Measurements from ENCODE around the gene TBC1D22B.
"Not testable (repeated sequence)": the region's sequence is repeated elsewhere in the genome, so short reads cannot be mapped to it uniquely, and the experiment has no call there.

Gene TBC1D22B

DNA sequence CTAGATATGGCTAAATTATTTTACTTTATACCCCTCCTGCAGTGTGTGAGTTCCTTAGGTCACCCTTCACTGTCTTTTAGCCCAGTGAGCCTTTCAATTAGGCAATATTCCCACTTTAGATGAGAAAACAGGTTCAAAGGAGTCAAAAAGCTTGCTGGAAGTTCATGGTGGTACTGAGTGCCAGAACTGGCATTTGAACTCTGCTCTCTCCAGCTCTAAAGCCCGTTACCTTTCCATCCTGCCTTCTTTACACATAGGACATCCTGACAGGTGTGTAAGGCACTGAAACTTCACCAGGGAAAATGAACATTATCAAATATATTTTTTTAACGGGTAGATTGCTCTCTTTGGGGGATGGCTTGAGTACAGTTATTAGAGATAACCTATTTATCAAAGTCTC is 11.5 kb downstream of the TBC1D22B start:
- no peak for DNase-seq

DNA sequence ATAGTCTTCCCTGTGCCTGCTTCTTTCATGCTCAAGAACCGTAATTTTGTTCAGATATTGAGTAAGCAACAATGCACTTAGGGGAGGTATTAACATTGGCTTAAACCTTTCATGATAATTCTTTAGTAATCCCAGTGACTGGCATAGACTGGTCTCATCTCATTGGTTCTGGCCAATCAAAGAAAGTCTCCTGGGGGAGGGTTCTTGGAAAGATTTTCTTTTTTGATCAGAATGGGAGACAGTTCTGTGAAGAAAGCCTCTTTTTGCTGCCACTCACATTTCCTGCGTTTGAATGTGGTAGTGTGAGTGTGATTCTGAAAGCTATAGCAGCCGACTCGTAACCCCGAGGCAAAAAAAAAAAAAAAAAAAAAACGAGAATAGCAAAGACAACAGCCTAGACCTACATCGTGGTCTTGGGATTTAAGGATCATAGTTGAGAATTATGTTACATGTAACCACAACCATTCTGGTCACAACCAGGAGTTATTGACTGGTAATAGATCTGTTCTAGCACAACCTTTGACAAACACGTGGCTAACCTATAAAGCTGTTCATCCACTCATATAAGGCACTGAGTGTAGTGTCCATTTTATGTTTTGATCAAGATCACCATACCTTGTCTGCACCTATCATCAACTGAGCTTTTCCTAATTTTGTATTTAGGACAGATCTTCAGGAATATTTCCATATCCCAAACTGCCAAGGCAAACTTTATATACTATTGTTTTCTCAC is 15.4 kb downstream of the TBC1D22B start:
- no peak for DNase-seq

DNA sequence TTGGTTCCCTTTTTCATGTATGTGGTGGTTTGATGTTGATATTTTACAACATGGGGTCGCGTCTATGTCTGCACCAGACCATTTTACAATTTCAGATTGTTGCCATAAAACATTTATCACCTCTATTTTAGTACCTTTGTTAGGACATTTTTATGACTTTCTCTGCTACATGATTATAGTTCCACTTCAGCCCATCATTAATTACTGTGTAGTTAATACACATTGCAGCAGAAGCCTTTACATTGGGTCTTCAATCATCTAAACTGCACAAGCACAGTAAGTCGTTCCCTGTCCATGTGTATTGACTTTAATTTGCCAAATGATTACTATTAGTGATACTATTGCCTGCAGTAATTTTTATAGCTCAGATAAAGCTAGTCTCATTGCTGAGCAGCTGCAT is 16.1 kb downstream of the TBC1D22B start:
- no peak for DNase-seq

DNA sequence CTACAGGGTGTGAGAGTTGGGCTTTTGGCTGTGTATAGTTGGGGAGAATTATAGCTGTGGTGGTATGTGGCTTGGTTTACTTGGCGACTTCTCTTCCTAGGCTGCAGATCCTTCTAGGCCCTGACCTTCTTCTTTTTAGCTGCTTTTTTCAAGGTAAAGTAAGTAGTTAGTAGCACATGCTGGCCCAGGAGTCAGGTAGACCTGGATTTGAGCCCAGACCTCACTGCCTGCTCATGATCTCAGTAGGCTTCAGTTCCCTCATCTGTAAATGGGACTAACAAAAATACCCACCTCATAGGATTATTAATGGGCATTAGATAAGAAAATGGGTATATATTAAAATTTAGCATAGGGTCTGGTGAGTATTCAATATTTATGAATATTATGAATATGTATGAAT is 17.8 kb downstream of the TBC1D22B start:
- no peak for DNase-seq

DNA sequence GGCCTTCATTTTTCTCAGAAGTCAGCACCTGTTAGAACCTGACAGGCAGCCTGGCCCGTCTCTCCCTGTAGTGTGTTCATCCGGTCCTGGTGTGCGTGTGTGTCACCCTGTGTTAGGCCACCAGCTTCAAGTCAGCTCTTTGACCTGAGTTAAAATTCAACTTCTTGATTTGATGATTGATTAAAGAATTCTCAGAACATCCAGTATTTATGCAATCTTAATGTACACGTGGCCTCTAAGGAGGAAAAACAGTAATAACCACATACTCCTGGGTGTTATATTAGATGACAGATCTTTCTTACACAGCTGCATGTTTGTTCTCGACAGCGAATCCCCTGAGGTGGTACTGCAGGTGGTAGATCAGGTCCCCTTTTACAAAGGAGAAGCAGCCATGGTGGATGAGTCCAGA is 19.4 kb downstream of the TBC1D22B start:
- DNase-seq: no peak

DNA sequence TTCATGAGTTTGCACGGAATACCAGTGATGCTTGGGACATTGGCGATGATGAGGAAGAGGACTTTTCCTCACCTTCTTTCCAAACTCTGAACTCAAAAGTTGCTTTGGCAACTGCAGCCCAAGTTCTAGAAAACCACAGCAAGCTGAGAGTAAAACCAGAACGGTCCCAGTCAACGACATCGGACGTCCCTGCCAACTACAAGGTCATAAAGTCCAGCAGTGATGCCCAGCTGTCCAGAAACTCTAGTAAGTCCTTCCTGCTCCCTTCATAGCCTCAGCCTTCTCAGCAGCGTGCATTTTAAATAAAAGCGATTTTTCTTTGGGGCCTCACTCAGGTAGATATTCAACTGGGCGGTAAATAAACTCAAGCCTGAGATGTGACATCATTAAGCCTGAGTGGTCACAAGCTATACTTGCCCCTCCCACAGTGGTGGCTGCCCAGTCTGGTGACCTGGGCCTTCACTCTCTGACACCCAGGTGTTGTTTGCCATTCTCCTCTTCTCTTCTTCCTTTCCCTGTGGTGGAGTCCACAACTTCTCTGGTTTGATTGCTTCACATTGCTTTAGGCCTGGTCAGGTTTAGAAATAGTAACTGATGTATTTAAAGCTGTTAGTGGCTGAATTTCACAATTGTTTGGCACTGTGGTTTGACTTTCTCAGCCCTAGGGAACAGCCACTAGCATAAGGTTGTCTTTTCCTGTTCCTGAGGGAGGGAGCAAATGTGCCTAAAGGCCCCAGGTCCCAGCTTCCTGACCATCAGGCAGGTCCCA is 22.0 kb downstream of the TBC1D22B start:
- no peak for DNase-seq

DNA sequence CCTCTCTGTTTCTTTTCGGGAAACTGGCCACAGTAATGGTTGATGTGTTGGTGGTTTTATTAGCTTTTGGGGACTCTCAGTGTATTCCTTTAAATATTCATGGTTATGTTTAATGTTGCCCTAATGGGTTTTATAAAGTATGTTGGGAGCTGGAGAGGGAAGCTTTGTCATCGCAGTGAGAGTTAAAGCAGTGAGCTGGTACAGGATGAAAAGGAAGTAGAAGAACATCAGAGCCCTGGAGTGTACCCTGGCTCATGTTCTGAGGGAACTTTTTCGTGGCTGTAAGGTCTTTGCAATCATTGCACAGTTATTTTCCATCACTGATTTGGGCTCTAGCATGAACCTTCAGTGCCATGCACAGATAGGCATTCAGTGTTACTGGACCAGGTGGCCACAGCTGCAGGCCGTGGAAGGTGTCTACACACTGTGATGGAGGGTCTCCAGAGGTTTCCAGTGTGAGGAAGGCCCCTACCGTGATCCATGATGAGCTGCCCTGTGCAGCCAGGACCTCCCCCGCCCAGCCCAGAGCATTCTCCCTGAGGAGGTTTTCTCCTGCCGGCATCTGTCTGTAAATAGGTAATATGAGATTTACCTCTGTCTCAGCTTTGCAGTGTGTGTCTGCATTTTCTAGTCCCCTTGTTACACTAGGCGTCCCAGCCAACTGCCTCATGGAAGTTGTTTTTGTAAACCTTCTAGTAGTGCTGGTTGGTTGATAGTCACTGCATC is 22.8 kb downstream of the TBC1D22B start:
- DNase-seq: no peak

DNA sequence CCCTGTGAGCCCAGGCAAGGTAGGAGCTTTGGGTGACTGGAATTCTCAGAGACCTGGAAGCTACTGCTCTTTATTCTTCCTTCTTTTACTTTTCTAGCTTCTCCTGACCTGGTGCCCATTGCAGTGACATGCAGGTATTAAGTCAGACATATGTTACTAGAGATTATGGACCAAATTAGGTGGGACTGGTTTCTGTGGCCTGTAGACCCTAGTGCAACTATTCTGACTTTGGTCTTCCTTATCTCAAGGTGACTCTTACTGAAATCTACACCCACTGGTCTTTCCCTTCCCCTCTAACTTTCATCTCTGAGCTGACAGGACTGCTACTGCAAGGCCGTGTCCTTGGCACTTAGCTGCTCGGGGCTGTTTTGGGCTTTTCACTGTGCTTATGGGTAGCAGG is 24.8 kb downstream of the TBC1D22B start:
- no peak for DNase-seq

DNA sequence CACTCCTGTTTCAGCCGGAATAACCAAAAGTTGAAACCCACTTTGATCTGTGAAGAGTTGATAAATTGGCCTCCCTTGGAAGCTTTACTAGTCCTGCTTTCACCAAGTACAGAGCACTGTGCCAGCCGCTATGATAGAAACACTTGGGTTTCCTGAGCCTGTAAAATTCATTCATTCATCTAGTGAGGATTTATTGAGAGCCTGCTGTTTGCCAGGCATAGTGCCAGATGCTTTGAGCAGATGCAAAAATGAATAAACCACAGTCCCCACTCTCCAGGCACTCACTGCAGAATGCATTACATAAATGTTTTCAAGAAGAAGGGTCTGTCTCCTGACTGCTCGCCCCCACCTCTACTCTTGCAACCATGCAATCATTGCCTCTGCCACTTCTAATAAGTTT is 25.7 kb downstream of the TBC1D22B start:
- no peak for DNase-seq

DNA sequence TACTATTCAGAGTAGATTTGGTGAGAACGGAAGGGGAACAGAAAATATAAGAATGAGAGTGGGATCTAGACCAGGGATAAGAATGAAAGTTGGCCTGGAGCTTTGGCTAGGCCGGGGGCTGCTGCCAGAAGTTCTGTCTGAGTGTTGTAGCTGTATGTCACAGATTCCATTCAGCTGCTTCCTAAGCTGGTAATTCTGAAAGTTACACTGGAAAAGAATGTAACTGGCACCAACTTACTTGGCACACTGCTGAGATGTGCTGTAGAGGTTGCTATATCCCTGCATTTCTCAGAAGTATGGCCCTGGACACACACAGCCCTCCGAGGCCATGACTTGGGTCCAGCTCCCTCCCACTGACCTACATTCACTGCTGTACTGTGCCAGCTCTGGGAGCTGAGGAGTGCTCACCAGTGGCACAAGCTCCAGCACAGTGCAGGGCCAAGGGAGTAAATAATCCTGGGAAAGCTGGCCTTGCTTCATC is 26.1 kb downstream of the TBC1D22B start:
- DNase-seq: no peak

DNA sequence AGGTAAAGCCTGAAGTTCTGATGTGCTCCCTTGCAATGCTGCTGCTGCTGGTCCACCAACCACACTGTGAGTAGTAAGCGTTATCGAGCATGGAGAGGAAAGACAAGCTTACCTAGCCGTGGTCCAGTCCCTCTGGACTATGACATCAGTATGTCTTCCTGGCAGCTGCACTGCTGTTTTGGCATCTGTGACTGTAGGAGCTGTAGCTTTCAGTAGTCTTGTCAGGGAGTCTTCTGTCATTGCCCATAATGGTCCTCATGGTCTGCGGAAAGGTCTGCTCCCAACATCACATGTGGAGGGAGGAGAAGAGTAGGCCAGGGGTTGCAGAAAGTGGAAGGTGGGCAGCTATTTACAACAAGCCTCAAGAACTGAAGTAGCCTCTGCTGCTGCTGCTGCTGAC is 27.2 kb downstream of the TBC1D22B start:
- no peak for DNase-seq

DNA sequence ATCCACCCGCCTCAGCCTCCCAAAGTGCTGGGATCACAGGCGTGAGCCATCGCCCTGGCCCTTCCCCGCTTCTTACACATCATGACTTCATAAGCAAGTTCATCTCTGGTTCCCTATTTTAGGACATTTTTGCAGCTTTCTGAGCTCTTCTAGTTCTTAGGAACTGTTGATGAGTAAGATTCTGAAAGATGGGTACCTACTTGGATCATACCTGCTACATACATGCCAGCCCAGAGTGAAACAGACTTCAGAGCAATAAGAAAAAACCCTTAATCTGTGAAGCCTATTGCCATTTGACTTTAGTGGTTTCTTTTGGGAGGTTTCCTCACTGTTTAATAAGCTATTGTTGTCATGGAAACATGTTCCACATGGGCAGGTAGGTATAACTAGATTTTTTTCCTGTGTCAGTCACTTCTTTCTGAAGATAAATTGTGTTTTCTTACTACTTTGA is 28.3 kb downstream of the TBC1D22B start:
- no peak for DNase-seq

DNA sequence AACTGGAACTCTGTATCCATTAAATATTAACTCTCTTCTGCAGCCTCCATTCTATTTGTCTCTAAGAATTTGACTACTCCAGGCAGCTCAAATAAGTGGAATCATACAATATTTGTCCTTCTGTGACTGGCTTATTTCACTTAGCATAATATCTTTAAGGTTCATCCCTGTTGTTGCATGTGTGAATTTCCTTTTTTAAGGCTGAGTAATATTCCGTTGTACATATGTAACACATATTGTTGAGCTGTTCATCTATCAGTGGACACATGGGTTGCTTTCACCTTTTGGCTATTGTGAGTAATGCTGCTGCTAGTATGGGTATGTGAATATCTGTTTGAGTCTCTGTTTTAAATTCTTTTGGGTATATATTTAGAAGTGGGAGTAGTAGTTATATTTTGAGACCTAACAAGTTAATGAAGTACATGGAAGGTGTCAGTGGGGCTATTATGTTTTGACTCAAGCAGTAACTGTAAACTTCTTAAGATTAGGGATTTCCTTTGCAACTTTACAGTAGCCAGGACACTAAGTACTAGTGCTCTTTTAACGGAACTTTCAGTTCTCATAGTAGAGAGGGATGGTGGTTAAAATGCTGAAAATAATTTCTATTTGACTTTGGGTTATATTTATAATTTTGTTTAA is 30.1 kb downstream of the TBC1D22B start:
- DNase-seq: no peak

DNA sequence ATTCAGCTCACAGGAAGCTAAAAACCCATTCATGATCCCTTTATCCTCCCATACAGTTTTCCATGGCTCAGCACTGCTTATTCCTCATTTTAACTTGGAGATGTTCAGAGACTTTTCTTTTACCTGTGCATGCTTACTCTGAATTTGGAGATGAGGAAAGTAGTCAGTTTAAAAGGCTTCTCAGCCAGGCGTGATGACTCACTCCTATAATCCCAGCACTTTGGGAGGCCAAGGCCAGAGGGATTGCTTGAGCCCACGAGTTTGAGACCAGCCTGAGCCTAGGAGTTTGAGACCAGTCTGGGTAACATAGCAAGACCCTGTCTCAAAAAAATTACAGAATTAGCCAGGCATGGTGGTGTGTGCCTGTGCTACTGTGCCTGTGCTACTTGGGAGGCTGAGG is 30.7 kb downstream of the TBC1D22B start:
- no peak for DNase-seq

DNA sequence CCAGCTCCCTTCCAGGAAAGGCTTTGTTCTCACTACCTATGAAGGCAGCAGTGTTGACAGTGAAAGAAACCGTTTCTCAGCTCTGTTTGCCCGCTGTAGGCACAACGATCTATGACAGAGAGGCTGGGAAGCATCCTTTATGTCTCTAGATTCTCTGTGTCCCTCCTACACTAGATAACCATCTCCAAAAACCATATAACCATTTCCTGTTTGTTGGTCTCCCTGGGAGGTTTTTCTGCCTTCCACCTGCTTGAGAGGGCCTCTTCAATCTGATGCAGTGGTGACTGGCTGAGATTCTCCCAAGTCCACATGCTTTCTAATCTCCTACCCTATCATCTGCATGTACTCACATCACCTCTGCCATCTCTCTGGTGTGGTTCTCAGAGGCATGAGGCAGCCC is 32.4 kb downstream of the TBC1D22B start:
- DNase-seq: no peak

DNA sequence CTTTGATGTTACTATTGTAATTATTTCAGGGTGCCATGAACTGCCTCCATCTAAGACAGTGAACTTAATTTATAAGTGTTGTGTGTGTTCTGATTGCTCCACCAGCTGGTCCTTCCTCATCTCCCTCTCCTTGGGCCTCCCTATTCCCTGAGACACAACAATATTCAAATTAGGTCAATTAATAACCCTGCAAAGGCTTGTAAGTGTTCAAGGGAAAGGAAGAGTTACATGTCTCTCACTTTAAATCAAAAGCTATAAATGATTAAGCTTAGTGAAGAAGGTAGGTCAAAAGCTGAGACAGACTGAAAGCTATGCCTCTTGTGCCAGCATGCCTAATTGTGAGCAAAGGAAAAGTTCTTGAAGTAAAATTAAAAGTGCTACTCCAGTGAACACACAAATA is 35.9 kb downstream of the TBC1D22B start:
- no peak for DNase-seq

DNA sequence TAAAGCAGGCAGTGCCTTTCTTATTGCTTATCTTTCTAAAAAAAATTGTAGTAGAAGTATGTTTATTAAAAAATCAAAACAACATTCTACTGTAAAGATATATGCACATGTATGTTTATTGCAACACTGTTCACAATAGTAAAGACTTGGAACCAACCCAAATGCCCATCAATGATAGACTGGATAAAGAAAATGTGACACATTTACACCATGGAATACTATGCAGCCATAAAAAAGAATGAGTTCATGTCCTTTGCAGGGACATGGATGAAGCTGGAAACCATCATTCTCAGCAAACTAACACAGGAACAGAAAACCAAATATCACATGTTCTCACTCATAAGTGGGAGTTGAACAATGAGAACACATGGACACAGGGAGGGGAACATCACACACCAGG is 40.1 kb downstream of the TBC1D22B start:
- not testable (repeated sequence) for DNase-seq

DNA sequence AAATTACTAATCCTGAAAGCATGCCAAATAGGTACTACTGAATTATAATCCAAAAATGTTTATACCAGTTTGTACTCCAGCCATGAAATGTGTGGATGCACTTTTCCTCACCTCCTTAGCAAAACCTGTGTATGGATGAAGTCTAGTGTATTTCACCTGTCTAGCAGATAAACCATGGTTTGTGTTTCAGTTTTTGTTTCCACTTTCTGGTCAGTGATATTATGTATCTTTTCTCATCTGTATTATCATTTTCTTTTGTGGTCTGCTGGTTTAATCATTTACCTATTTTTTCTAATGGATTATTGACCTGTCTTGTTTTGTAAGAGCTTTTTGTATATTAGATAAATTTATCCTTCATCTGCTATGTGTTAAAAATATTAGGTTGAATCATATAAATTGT is 41.4 kb downstream of the TBC1D22B start:
- no peak for DNase-seq

DNA sequence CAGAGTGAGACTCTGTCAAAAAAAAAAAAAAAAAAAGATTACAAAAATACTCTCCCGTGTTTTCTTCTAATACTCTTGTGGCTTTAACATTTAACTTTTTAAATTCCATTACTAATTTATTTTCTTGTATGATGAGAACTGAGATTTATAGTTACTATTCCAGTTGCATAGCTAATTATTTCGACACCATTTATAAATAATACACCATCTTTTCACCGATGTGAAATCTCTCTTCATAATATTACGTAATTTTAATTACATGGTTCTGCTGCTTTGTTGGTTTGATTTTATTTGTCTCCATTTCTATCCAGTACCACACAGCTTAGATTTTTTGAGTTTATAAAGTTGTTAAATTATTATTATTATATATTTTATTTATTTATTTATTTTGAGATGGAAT is 42.4 kb downstream of the TBC1D22B start:
- DNase-seq: no peak

DNA sequence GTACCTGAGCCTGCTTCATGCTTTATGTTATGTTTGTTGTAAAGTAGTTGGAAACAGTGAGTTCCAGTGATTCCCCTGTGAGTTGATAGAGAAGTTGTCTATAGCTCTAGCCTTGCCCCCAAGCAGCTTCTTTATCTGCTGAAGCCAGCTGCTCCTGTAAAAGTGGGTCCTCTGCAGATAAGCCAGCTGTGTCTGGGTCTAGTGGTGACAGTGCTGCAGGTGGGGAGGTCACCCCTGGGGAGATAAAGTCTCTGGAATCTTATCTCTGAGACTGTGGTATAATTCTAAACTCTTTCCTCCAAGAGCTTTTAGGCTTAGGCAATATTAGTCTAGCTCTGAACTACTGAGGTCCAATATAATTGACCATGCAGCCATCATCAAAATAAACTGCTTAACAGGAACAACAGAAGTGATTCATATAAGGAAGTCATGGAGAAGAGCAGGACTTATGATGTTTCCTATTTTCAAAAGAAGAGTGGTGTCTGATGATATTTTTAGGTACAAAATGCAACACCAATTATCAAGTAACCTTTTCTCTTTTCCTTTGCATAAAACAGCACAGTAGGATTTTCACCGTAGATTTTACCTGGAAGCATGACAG is 44.6 kb downstream of the TBC1D22B start:
- no peak for DNase-seq

DNA sequence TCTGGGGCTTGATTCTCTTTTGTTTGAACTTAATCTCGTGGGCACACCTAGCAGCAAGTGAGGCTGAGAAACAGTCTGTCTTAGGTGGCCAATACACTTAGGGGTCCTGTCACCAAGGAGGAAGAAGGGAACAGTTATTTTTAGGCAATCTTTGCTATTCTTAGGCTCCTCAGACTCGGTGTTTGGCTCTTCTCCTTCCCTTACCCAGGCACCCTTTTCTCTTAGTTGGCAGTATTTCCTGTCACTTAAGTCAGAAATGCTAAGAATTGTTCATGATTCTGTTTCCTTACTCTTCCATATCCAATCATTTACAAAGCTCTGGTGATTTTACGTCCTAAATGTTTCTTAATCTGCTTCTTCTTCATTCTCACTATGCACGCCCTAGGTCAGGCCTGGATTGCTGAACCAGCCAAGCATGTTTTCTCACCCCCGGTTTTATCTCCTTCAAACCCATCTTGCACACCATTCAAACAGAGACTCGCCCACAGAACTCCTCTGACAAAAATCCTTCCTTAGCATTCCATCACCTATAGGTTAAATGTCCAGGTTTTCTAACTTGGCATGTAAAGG is 45.6 kb downstream of the TBC1D22B start:
- DNase-seq: no peak

DNA sequence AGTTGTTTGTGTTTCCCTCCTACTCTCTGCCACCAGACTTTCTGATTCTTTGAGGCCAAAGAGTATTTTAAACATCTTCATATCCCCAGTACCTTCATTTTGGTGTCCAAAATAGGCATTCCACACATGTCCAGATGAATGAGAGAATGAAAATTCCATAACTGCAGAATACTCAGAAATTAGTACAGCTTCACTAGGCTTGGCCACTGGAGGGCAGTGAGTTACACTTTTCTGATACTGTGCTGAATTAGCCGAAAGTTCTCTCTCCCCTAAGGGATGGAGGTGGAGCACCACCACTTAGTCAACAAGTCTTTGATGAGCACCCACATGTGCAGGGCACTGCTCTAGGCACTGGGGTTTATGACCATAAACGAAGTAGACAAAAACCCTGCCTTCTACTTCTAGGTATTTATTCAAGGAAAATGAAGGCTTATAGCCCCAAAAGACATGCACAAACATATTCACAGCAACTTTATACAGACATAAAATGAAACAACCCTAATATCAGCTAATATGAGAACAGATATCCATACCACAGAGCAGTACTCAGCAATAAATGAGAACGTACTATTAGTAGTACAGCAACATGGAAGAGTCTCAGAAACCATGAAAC is 46.4 kb downstream of the TBC1D22B start:
- no peak for DNase-seq

Measured in NCI-H1436 treated with DMSO at 0.1 percent for 48 hours (cell line).